Mesodermal cell (in vitro differentiated cells): Measurements from ENCODE around the gene GPA33.
"Not testable (repeated sequence)": the region's sequence is repeated elsewhere in the genome, so short reads cannot be mapped to it uniquely, and the experiment has no call there.

Source experiments
- H3K27ac ChIP-seq: 2 replicates; pipeline ENCODE4 v1.7.0; 2013; ENCODE audit warnings: mild to moderate bottlenecking, low read depth, low read length, moderate library complexity; ENCODE audit not compliant: severe bottlenecking
- H3K36me3 ChIP-seq: 2 replicates; pipeline ENCODE4 v1.7.1; 2013; ENCODE audit warnings: mild to moderate bottlenecking, low read length, moderate library complexity; ENCODE audit not compliant: control insufficient read depth, insufficient read depth
- H3K4me1 ChIP-seq: one replicate; pipeline ENCODE4 v1.7.1; 2013; ENCODE audit warnings: mild to moderate bottlenecking, low read length; ENCODE audit not compliant: insufficient read depth, control insufficient read depth, poor library complexity, severe bottlenecking
- H3K4me3 ChIP-seq: 2 replicates; pipeline ENCODE4 v1.7.0; 2013; ENCODE audit warnings: low read length, control low read depth, mild to moderate bottlenecking; ENCODE audit not compliant: insufficient read depth, poor library complexity, severe bottlenecking; ENCODE audit errors: extremely low read depth
- H3K9me3 ChIP-seq: 2 replicates; pipeline ENCODE4 v1.7.1; 2013; ENCODE audit warnings: mild to moderate bottlenecking, low read length, moderate library complexity; ENCODE audit not compliant: control insufficient read depth
- WGBS, 2 experiments: methylation state at CpG; one replicate each; pipeline ENCODE4 v1.1.5; 2013; ENCODE audit warnings: missing lambda C conversion rate in 2 of 2; ENCODE audit not compliant: insufficient coverage in 2 of 2; 5-methylcytosine and 5-hydroxymethylcytosine counted together

The GPA33 gene

DNA sequence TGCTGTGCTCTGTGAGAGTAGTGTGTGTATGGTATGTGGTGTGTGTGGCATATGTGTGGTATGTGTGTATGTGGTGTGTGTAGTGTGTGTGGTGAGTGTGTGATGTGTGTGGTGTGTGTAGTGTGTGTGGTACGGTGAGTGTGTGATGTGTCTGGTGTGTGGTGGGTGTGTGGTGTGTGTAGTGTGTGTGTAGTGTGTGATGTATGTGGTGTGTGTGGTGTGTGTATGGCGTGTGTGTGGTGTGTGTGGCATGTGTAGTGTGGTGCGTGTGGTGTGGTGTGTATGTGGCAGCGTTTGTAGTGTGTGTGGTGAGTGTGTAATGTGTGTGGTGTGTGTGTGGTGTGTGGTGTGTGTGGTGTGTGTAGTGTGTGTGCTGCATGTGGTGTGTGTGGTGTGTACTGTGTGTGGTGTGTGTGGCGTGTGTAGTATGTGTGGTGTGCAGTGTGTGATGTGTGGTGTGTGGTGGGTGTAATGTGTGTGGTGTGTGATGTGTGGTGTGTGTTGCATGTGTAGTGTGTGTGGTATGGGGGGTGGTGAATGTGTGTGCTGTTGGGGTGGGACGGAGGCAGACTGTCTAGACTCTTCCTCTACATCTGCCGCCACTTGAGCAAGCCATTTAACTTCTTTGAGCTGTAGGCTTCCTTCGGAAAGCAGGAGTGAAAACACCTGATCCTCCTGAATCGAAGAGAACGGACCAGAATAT, 33.5 kb downstream of the GPA33 start:
- WGBS, 2 experiments = 79 to 85% methylated on average over 6 to 7 of the region's 10 CpGs
- no peak overlapping the region for H3K4me3 ChIP-seq
- no peak overlapping the region for H3K27ac ChIP-seq
- no peaks in the 10 kb centered on the region for H3K9me3 ChIP-seq
- peaks cover 10% of the 10 kb centered on the region for H3K4me1 ChIP-seq
- H3K36me3 ChIP-seq = no peaks in the 10 kb centered on the region

DNA sequence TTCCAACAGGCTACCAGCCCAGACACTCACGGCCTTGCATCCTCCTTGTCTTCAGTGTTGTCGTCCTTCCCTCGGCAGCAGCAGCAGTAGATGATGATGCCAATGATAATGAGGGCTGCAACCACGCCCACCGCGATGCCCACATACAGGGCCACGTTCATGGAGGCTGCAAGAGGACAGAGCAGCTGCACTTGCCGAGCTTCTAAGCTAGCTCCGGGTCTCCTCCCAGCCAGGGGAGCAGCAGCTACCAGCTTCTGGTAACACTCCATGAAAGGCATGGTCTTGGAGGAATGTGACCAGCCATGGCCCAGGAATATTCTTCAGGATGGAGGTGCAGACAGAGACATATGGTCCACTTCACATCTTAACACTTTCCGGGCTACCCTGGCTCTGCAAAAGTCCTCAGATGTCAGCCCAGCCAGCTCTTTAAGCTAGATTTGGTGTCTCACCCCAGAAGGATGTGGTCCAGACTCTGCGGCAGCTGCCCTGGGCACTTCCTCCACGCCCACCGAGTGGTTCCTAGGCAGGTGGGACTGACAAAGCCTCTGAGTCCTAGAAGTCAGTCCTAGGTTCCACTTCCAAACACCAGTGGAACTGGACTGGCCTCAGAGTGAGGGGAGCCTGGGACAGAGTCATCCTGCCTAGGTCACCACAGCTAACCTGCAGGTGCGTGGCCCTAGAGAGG, 35.1 kb downstream of the GPA33 start:
- WGBS, 2 experiments = 91 to 94% methylated on average over 13 of the region's 14 CpGs
- H3K4me1 ChIP-seq = peaks cover 10% of the 10 kb centered on the region
- H3K9me3 ChIP-seq = no peaks in the 10 kb centered on the region
- H3K36me3 ChIP-seq = no peaks in the 10 kb centered on the region
- no peak overlapping the region for H3K27ac ChIP-seq
- no peak overlapping the region for H3K4me3 ChIP-seq

DNA sequence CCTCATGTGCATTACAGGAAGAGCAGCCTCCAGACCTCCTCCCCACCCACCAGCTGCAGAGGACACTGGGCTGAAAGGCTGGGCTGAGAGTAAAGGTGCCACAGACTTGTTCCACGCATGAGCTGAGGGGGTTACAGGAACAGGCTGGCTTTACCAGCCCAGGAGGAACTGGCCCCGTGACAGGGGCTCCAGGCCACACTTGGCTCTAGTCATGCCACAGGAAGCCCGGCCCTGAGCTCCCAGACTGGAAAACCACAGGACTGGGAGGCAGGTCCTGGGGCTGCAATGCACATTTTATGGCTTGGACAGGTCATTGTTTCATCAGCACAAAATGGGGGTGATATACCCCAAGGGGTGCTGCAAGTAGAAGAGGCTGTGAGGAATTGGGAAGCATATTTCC, 35.6 kb downstream of the GPA33 start:
- Histone ChIP-seq H3K36me3 (no peaks in the 10 kb centered on the region), H3K4me3 (no peak overlapping the region), H3K4me1 (peaks cover 9% of the 10 kb centered on the region), H3K9me3 (no peaks in the 10 kb centered on the region), H3K27ac (no peak overlapping the region)
- WGBS, 2 experiments = 80 to 82% methylated on average over 3 of the region's 3 CpGs

DNA sequence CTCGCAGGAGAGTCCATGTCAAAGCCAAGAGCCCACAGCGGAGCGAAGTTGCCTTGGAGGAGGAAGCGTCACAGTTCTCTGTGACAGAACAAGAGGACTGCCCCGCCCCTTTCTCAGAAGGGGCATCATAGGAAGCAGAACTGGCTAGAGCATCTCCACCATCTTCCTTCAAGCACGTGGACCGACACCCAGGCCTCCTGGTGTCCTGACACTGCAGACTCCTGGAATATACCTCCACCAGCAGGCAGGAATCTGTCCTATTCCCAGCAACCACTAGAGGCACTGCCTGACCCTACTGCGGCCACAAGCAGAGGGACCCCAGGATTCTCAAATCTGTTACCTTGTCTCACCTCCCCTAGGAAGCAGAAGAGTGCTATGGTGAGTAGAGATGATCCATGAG, 37.8 kb downstream of the GPA33 start:
- Histone ChIP-seq H3K4me1 (no peaks in the 10 kb centered on the region), H3K9me3 (no peaks in the 10 kb centered on the region), H3K27ac (no peak overlapping the region), H3K4me3 (no peak overlapping the region), H3K36me3 (no peaks in the 10 kb centered on the region)
- 79 to 92% methylated on average over 5 to 7 of the region's 8 CpGs for WGBS, 2 experiments

DNA sequence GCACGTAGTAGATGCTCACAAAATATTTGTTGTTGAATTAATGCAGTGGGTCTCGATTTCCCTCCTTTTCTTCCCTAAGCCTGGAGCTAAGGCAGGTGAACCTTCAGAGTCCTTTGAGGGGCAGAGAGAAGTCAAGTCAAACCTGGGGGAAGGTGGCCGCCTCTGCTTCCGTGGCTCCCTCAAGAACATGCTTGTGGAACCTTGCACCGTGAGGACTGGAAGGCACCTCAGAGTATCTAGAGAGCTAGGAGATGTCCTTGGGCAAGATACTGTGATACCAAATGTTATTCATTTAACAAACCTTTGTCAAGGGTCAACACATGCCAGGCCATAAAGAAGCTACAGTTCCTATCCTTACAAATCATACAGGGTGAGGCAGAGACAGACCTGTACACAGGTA, 38.3 kb downstream of the GPA33 start:
- Histone ChIP-seq H3K27ac (no peak overlapping the region), H3K36me3 (no peaks in the 10 kb centered on the region), H3K9me3 (no peaks in the 10 kb centered on the region), H3K4me3 (no peak overlapping the region), H3K4me1 (no peaks in the 10 kb centered on the region)
- WGBS, 2 experiments = 94% methylated on average over 3 of the region's 5 CpGs; no CpG with 5 or more reads in 1 of the 2 experiments

DNA sequence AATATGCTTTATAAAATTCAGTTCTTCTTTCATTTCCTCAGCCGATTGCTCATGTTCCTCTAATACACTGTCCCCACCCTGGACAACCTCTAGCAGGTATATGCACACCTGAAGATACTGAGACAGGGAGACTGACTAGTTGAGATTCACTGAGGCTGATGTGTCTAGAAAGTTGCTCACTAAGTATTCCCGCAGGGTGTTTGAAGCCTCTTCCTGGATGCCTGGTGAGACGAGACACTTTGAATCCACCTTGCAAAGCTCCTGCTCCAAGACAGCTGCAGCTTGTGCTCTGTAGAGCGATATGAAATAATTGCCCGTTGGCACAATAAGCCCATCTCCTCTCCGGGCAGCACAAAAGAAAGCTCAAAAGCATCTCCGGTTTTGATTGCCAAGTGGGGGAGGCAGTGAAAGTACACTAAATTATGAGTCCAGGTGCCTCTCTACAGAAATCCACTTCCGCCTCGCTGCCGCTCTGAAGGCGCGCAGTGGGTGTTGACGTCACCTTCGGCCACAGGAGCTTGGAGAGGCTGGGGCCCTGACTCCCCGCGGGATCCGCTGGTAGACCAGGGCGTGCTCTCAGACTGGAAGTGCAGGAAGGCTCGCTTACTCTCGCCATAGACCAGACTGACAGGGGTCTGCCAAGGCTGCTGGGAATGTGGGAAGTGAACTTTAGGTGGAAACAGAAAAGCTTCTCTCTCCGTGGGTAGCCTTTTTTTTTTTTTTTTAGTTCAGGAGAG, 46.3 kb downstream of the GPA33 start:
- Histone ChIP-seq H3K4me3 (no peak overlapping the region), H3K27ac (no peak overlapping the region), H3K36me3 (no peaks in the 10 kb centered on the region), H3K4me1 (no peaks in the 10 kb centered on the region), H3K9me3 (no peaks in the 10 kb centered on the region)
- 91 to 95% methylated on average over 17 to 19 of the region's 21 CpGs for WGBS, 2 experiments

DNA sequence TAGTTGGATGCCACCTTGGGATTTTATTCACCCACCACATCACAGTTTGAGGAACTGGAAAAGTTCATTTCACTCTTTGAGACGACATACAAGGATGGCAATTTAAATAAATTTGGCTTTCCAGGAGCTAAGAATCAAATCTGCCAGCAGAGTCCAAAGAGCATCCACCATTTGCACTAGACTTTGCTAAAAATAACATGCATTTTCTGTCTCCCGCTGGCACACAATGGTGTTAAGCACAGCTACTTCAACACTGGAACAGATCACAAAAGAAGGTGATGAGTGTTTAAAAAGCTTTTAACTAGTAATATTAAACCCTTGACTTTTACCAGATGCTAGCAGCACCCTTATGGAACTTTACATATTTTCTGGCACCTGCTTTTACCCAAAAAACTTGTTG, 56.5 kb downstream of the GPA33 start:
- Histone ChIP-seq H3K27ac (no peak overlapping the region), H3K4me1 (no peaks in the 10 kb centered on the region), H3K4me3 (no peak overlapping the region), H3K9me3 (peaks cover under 1% of the 10 kb centered on the region), H3K36me3 (no peaks in the 10 kb centered on the region)
- WGBS, 2 experiments = 78% methylated on average over 1 of the region's 2 CpGs; no CpG with 5 or more reads in 1 of the 2 experiments

DNA sequence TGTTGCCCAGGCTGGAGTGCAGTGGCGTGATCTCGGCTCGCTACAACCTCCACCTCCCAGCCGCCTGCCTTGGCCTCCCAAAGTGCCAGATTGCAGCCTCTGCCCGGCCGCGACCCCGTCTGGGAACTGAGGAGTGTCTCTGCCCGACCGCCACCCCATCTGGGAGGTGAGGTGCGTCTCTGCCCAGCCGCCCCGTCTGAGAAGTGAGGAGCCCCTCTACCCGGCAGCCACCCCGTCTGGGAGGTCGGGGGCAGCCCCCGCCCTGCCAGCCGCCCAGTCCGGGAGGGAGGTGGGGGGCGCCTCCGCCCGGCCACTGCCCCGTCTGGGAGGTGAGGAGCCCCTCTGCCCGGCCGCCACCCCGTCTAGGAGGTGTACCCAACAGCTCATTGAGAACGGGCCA, 60.6 kb downstream of the GPA33 start:
- H3K9me3 ChIP-seq, H3K4me3 ChIP-seq, H3K4me1 ChIP-seq, H3K27ac ChIP-seq, H3K36me3 ChIP-seq: not testable (repeated sequence)
- WGBS, 2 experiments = 96 to 99% methylated on average over 14 to 27 of the region's 27 CpGs

DNA sequence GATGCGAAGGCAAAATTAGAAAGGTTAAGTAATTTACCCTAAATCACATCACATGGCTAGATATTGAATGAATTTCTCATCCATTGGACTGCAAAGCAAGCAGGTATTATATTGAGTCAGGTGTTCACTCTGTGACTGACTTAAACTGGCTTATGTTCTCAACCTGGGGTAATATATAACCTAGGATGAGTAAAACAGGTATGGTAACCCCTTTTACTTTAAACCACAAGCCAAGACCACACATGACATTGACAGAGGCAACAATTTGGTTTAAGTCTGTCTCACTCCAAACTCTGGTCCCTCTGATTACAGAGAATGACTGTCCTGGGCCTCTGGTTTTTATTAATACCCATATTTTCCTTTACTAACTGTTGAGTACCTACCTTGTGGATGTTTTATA, 67.8 kb downstream of the GPA33 start:
- Histone ChIP-seq H3K27ac (no peak overlapping the region), H3K9me3 (no peaks in the 10 kb centered on the region), H3K36me3 (no peaks in the 10 kb centered on the region), H3K4me3 (no peak overlapping the region), H3K4me1 (no peaks in the 10 kb centered on the region)
- no CpG with 5 or more reads among the region's 1 CpG for WGBS, 2 experiments

DNA sequence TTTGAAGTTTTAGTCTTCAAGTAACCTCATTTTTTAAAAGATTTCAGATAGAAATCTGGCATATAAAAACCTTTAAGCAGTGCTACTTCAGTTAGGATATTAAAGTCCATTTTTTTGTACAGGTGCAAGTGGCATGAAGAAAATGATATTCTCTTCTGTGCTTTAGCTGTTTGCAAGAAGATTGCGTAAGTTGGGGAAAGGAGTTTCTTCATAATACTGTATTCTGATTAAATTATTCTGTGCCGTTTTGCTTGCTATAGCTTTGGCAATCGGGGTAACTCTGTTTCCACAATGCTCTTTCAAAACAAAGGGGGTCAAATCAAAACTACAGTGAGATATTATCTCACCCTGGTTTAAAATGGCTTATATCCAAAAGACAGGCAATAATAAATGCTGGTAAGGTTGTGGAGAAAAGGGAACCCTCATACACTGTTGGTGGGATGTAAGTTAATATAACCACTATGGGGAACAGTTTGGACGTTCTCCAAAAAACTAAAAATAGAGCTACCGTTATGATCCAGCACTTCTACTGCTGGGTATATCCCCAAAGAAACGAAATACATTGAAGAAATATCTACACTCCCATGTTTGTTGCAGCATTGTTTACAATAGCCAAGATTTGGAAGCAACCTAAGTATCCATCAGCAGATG, 74.0 kb downstream of the GPA33 start:
- no peaks in the 10 kb centered on the region for H3K9me3 ChIP-seq
- H3K36me3 ChIP-seq = no peaks in the 10 kb centered on the region
- 93% methylated on average over 3 of the region's 6 CpGs; no CpG with 5 or more reads in 1 of the 2 experiments for WGBS, 2 experiments
- no peak overlapping the region for H3K27ac ChIP-seq
- no peaks in the 10 kb centered on the region for H3K4me1 ChIP-seq
- no peak overlapping the region for H3K4me3 ChIP-seq
